Tibial nerve (tissue), 4 donors: ENCODE results near the gene SLIT3. TPM values are rescaled to one million over a fixed set of nuclear protein-coding genes. Genes with fewer than 3 reads are reported as not detected.

ENCODE experiments used
- DNase-seq, 2 donors: peaks; one replicate each; pipeline ENCODE4 v3.0.0-alpha.2; 2019; ENCODE audit warnings: low spot score in 2 of 2
- H3K27ac ChIP-seq, 4 donors: fragments of 200-600 bp; sonication (generic) in 3 of 4; one replicate each; pipeline ENCODE4 v1.5.1; 2017 to 2019; ENCODE audit warnings: mild to moderate bottlenecking in 1 of 4
- H3K27me3 ChIP-seq, 2 donors: fragments of 200-600 bp; sonication (generic) in 1 of 2; one replicate each; pipeline versions ENCODE4 v1.5.1 to v1.6.0; 2017 to 2019
- H3K36me3 ChIP-seq, 3 donors: fragments of 200-600 bp; sonication (generic); one replicate each; pipeline ENCODE4 v1.5.1; 2018 to 2019
- H3K4me1 ChIP-seq, 4 donors: fragments of 200-600 bp; sonication (generic) in 3 of 4; one replicate each; pipeline ENCODE4 v1.5.1; 2017 to 2019
- H3K4me3 ChIP-seq, 4 donors: fragments of 200-600 bp; sonication (generic) in 3 of 4; one replicate each; pipeline ENCODE4 v1.5.1; 2017 to 2019; ENCODE audit warnings: mild to moderate bottlenecking in 1 of 4, moderate library complexity in 1 of 4
- H3K9me3 ChIP-seq, 4 donors: fragments of 200-600 bp; sonication (generic) in 3 of 4; one replicate each; pipeline ENCODE4 v1.5.1; 2017 to 2019
- CTCF ChIP-seq, 5 experiments: fragments of 200-600 bp in 3 of 5; fragments of 450-650 bp in 2 of 5; sonication (generic) in 3 of 5; IDR thresholded peaks; one replicate each; pipeline ENCODE4 v1.5.1; 2016 to 2019; ENCODE audit warnings: antibody characterized with exemption in 5 of 5, mild to moderate bottlenecking in 3 of 5, moderate library complexity in 2 of 5
- EP300 ChIP-seq, 2 donors: sonication (generic); formaldehyde crosslinking; IDR thresholded peaks; one replicate each; pipeline ENCODE4 v1.6.1; 2017; ENCODE audit warnings: antibody characterized with exemption in 2 of 2, mild to moderate bottlenecking in 1 of 2
- POLR2A ChIP-seq, 2 donors: fragments of 450-650 bp; IDR thresholded peaks; one replicate each; pipeline ENCODE4 v1.6.1; 2017; ENCODE audit warnings: antibody characterized with exemption in 2 of 2, mild to moderate bottlenecking in 2 of 2, moderate library complexity in 2 of 2
- WGBS, 2 donors: methylation state at CpG; one replicate each; pipeline ENCODE4 v1.1.5; 2018; 5-methylcytosine and 5-hydroxymethylcytosine counted together
- total RNA-seq, 4 donors: library from RNA; depleted of rRNA; stranded (reverse); fragments of >200 nt; gene quantifications; one replicate each; pipeline ENCODE4 v1.1.0, GENCODE V29; 2016

Gene SLIT3
- total RNA-seq, 4 donors from 2014 or later, result 16.6 to 39.0 (median 20.2) TPM

GRCh38 chr5:169178754-169179153 is 122.2 kb downstream of the SLIT3 start:
- TF ChIP-seq CTCF (IDR thresholded peaks at IDR 0.05) (no peak), POLR2A (IDR thresholded peaks at IDR 0.05) (no peak), EP300 (IDR thresholded peaks at IDR 0.05) (no peak)
- Histone ChIP-seq H3K27me3 (no peaks in the 10 kb centered on the region), H3K4me1 (no peaks in the 10 kb centered on the region), H3K4me3 (no peak overlapping the region), H3K36me3 (no peaks in the 10 kb centered on the region), H3K9me3 (no peaks in the 10 kb centered on the region), H3K27ac (no peak overlapping the region)
- 71 to 72% methylated on average over 3 of the region's 3 CpGs for WGBS, 2 donors
- no peak for DNase-seq

GRCh38 chr5:169178274-169178673 is 122.7 kb downstream of the SLIT3 start:
- H3K36me3 ChIP-seq, result no peaks in the 10 kb centered on the region
- no peak overlapping the region for H3K27ac ChIP-seq
- no peaks in the 10 kb centered on the region for H3K4me1 ChIP-seq
- TF ChIP-seq EP300 (IDR thresholded peaks at IDR 0.05) (no peak), CTCF (IDR thresholded peaks at IDR 0.05) (no peak), POLR2A (IDR thresholded peaks at IDR 0.05) (no peak)
- DNase-seq, result no peak
- H3K27me3 ChIP-seq, result no peaks in the 10 kb centered on the region
- WGBS, 2 donors, result 70 to 71% methylated on average over 5 of the region's 5 CpGs
- H3K4me3 ChIP-seq, result no peak overlapping the region
- H3K9me3 ChIP-seq, result no peaks in the 10 kb centered on the region

- DNase-seq, result no peak
- H3K9me3 ChIP-seq, result no peaks in the 10 kb centered on the region
- H3K27ac ChIP-seq, result no peak overlapping the region
- no peak for TF ChIP-seq POLR2A (IDR thresholded peaks at IDR 0.05)
- TF ChIP-seq EP300 (IDR thresholded peaks at IDR 0.05), result no peak
- TF ChIP-seq CTCF (IDR thresholded peaks at IDR 0.05), result no peak
- no peaks in the 10 kb centered on the region for H3K4me1 ChIP-seq
- no peaks in the 10 kb centered on the region for H3K36me3 ChIP-seq
- WGBS, 2 donors, result 63 to 69% methylated on average over 5 of the region's 5 CpGs
- H3K27me3 ChIP-seq, result no peaks in the 10 kb centered on the region
- H3K4me3 ChIP-seq, result no peak overlapping the region
These were observed 123.9 kb downstream of the SLIT3 start for GRCh38 chr5:169176709-169177694.

- Histone ChIP-seq H3K27ac (no peak overlapping the region), H3K27me3 (no peaks in the 10 kb centered on the region), H3K4me1 (no peaks in the 10 kb centered on the region), H3K4me3 (no peak overlapping the region), H3K36me3 (no peaks in the 10 kb centered on the region), H3K9me3 (no peaks in the 10 kb centered on the region)
- 94 to 98% methylated on average over 3 of the region's 3 CpGs for WGBS, 2 donors
- no peak for TF ChIP-seq EP300 (IDR thresholded peaks at IDR 0.05)
- DNase-seq, result no peak
These were observed 125.2 kb downstream of the SLIT3 start for GRCh38 chr5:169175733-169176132.

GRCh38 chr5:169174923-169175322 is 126.0 kb downstream of the SLIT3 start:
- TF ChIP-seq POLR2A (IDR thresholded peaks at IDR 0.05) (no peak), EP300 (IDR thresholded peaks at IDR 0.05) (no peak), CTCF (IDR thresholded peaks at IDR 0.05) (no peak)
- no peak overlapping the region for H3K27ac ChIP-seq
- WGBS, 2 donors, result 77 to 90% methylated on average over 1 of the region's 1 CpG
- no peaks in the 10 kb centered on the region for H3K9me3 ChIP-seq
- no peaks in the 10 kb centered on the region for H3K36me3 ChIP-seq
- H3K27me3 ChIP-seq, result no peaks in the 10 kb centered on the region
- H3K4me1 ChIP-seq, result no peaks in the 10 kb centered on the region
- H3K4me3 ChIP-seq, result no peak overlapping the region
- DNase-seq, result no peak
